ENCODE data around the gene FOXP2.
"Not testable (repeated sequence)": the region's sequence is repeated elsewhere in the genome, so short reads cannot be mapped to it uniquely, and the experiment has no call there.

FOXP2 gene

DNA sequence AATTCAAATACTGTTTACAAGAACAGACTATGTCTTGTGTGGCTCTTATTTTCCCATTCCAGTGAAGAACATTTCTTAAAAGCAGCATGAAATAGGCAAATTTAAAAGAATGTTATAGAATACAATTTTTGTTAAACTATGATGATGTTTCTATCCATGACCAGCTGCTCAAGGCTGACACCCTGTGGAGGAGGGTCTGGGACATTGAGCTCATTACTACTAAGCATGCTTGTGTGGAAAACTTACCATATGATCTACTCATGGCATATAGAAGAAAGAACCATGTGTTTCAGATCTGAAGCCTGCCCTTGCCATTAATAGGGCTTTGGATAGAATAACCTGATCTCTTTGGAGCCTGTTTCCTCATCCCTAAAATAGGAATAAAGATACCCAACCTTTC, 125.0 kb downstream of the FOXP2 start (continued):
- TF ChIP-seq, protein P1, sequence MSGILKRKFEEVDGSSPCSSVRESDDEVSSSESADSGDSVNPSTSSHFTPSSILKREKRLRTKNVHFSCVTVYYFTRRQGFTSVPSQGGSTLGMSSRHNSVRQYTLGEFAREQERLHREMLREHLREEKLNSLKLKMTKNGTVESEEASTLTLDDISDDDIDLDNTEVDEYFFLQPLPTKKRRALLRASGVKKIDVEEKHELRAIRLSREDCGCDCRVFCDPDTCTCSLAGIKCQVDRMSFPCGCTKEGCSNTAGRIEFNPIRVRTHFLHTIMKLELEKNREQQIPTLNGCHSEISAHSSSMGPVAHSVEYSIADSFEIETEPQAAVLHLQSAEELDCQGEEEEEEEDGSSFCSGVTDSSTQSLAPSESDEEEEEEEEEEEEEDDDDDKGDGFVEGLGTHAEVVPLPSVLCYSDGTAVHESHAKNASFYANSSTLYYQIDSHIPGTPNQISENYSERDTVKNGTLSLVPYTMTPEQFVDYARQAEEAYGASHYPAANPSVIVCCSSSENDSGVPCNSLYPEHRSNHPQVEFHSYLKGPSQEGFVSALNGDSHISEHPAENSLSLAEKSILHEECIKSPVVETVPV (CRISPR knock-in tag; IDR thresholded peaks at IDR 0.05), result no peak

DNA sequence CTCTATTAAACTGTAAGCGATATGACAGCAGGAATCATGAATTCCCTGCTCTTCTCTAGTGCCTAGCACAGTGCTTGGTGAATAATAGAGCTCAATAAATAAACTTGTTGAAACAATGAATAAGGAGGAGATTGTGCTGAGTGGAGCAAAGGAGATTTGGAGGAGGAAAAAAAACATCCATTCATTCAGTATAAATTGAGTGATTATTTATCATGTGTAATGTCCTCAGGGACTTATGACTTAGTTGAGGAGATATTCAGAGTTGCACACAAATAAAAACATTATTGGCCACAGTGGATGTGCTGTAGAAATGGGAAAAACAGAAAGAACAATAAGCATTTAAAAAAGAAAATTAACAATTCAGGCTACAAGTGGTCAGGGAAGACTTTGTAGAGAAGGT, 125.7 kb downstream of the FOXP2 start:
- TF ChIP-seq TCF4 (CRISPR knock-in tag; IDR thresholded peaks at IDR 0.05; ENCODE audit: borderline replicate concordance) (no peak), ESRRG (CRISPR knock-in tag; IDR thresholded peaks at IDR 0.05) (no peak), OSR1 (CRISPR knock-in tag; IDR thresholded peaks at IDR 0.05) (no peak), ISL1 (CRISPR knock-in tag; IDR thresholded peaks at IDR 0.05) (no peak), TOX (CRISPR knock-in tag; IDR thresholded peaks at IDR 0.05; ENCODE audit: borderline replicate concordance) (no peak), ARNTL (CRISPR knock-in tag; IDR thresholded peaks at IDR 0.05; ENCODE audit: borderline replicate concordance, low read depth) (no peak), ZFP30 (CRISPR knock-in tag; IDR thresholded peaks at IDR 0.05) (no peak)
- TF ChIP-seq, protein P2, sequence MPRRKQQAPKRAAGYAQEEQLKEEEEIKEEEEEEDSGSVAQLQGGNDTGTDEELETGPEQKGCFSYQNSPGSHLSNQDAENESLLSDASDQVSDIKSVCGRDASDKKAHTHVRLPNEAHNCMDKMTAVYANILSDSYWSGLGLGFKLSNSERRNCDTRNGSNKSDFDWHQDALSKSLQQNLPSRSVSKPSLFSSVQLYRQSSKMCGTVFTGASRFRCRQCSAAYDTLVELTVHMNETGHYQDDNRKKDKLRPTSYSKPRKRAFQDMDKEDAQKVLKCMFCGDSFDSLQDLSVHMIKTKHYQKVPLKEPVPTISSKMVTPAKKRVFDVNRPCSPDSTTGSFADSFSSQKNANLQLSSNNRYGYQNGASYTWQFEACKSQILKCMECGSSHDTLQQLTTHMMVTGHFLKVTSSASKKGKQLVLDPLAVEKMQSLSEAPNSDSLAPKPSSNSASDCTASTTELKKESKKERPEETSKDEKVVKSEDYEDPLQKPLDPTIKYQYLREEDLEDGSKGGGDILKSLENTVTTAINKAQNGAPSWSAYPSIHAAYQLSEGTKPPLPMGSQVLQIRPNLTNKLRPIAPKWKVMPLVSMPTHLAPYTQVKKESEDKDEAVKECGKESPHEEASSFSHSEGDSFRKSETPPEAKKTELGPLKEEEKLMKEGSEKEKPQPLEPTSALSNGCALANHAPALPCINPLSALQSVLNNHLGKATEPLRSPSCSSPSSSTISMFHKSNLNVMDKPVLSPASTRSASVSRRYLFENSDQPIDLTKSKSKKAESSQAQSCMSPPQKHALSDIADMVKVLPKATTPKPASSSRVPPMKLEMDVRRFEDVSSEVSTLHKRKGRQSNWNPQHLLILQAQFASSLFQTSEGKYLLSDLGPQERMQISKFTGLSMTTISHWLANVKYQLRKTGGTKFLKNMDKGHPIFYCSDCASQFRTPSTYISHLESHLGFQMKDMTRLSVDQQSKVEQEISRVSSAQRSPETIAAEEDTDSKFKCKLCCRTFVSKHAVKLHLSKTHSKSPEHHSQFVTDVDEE (CRISPR knock-in tag; IDR thresholded peaks at IDR 0.05), result no peak
- TF ChIP-seq, protein P3, sequence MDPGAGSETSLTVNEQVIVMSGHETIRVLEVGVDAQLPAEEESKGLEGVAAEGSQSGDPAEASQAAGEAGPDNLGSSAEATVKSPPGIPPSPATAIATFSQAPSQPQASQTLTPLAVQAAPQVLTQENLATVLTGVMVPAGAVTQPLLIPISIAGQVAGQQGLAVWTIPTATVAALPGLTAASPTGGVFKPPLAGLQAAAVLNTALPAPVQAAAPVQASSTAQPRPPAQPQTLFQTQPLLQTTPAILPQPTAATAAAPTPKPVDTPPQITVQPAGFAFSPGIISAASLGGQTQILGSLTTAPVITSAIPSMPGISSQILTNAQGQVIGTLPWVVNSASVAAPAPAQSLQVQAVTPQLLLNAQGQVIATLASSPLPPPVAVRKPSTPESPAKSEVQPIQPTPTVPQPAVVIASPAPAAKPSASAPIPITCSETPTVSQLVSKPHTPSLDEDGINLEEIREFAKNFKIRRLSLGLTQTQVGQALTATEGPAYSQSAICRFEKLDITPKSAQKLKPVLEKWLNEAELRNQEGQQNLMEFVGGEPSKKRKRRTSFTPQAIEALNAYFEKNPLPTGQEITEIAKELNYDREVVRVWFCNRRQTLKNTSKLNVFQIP (CRISPR knock-in tag; IDR thresholded peaks at IDR 0.05; ENCODE audit: borderline replicate concordance, low read depth), result no peak
- TF ChIP-seq, protein P4, sequence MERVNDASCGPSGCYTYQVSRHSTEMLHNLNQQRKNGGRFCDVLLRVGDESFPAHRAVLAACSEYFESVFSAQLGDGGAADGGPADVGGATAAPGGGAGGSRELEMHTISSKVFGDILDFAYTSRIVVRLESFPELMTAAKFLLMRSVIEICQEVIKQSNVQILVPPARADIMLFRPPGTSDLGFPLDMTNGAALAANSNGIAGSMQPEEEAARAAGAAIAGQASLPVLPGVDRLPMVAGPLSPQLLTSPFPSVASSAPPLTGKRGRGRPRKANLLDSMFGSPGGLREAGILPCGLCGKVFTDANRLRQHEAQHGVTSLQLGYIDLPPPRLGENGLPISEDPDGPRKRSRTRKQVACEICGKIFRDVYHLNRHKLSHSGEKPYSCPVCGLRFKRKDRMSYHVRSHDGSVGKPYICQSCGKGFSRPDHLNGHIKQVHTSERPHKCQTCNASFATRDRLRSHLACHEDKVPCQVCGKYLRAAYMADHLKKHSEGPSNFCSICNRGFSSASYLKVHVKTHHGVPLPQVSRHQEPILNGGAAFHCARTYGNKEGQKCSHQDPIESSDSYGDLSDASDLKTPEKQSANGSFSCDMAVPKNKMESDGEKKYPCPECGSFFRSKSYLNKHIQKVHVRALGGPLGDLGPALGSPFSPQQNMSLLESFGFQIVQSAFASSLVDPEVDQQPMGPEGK (CRISPR knock-in tag; IDR thresholded peaks at IDR 0.05; ENCODE audit: borderline replicate concordance), result no peak
- no peak for ATAC-seq

DNA sequence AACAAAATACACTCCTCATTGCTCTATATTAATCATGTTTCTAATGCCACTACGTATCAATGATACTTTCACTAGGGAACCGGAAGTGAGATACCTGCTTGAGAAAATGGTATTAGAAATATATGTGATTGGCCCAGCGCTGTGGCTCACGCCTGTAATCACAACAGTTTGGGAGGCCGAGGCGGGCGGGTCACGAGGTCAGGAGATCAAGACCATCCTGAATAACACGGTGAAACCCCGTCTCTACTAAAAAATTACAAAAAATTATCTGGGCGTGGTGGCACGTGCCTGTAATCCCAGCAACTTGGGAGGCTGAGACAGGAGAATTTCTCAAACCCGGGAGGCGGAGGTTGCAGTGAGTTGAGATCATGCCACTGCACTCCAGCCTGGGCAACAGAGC, 132.7 kb downstream of the FOXP2 start:
- ATAC-seq, result not testable (repeated sequence)

DNA sequence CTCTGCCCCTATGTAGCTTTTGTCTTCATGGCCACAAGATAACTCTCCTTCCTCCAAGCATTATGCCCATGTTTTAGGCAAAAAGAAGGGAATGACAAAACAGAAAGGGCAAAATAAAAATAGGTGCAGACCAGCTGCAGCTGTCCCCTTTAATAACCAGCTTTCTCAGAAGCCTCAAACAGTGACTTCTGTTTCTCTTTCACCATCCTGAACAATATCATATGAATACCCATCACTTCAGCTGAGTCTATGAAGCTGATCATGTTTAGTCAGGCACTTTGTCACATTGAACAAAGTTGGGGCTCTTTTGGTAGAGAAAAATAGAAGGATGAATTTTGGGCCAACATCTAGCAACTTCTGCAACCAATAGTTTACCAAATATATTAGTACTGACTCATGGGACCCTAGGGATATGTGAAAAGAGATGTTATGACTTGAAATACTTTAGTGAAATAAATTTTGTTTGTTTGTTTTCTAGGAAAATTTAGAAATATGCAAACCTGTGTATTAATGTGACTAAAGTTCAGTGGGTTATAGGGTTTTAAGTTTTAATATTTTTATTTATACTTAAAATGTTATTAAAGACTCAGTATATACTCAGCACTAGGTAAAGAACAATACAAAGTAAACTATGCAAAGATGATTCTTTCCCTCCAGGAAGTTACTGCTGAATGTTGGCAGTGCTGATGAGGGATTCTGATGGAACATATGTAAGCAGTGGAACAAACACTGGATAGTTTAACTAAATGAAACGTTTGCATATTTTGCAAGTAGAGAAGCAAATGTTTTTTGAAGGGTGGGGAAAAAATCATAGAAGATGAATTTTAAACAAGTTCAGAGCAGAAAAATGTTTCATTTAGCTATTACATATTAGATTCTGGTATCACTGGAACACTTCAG, 133.7 kb downstream of the FOXP2 start:
- no peak for TF ChIP-seq RARB (CRISPR knock-in tag; IDR thresholded peaks at IDR 0.05)
- TF ChIP-seq BACH2 (CRISPR knock-in tag; IDR thresholded peaks at IDR 0.05; ENCODE audit: borderline replicate concordance), result no peak
- TF ChIP-seq, protein P3 (CRISPR knock-in tag; IDR thresholded peaks at IDR 0.05; ENCODE audit: borderline replicate concordance, low read depth), result no peak
- TF ChIP-seq ESRRG (CRISPR knock-in tag; IDR thresholded peaks at IDR 0.05), result no peak
- TF ChIP-seq GLIS3 (CRISPR knock-in tag; IDR thresholded peaks at IDR 0.05), result no peak
- TF ChIP-seq, protein P4 (CRISPR knock-in tag; IDR thresholded peaks at IDR 0.05; ENCODE audit: borderline replicate concordance), result no peak
- no peak for TF ChIP-seq ISL1 (CRISPR knock-in tag; IDR thresholded peaks at IDR 0.05)
- no peak for TF ChIP-seq PPARA (CRISPR knock-in tag; IDR thresholded peaks at IDR 0.05; ENCODE audit: borderline replicate concordance)
- TF ChIP-seq TOX (CRISPR knock-in tag; IDR thresholded peaks at IDR 0.05; ENCODE audit: borderline replicate concordance), result no peak
- TF ChIP-seq, protein P2 (CRISPR knock-in tag; IDR thresholded peaks at IDR 0.05), result no peak
- TF ChIP-seq, protein P5, sequence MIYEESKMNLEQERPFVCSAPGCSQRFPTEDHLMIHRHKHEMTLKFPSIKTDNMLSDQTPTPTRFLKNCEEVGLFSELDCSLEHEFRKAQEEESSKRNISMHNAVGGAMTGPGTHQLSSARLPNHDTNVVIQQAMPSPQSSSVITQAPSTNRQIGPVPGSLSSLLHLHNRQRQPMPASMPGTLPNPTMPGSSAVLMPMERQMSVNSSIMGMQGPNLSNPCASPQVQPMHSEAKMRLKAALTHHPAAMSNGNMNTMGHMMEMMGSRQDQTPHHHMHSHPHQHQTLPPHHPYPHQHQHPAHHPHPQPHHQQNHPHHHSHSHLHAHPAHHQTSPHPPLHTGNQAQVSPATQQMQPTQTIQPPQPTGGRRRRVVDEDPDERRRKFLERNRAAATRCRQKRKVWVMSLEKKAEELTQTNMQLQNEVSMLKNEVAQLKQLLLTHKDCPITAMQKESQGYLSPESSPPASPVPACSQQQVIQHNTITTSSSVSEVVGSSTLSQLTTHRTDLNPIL (CRISPR knock-in tag; IDR thresholded peaks at IDR 0.05; ENCODE audit: low read depth), result no peak
- TF ChIP-seq ZC3H10 (CRISPR knock-in tag; IDR thresholded peaks at IDR 0.05), result no peak
- no peak for TF ChIP-seq OSR1 (CRISPR knock-in tag; IDR thresholded peaks at IDR 0.05)
- no peak for ATAC-seq
